Measurements from ENCODE around the gene SNX32. TPM values are rescaled to one million over a fixed set of nuclear protein-coding genes. Genes with fewer than 3 reads are reported as not detected.
A peak's percentile ranks its signal among the peaks of the same experiment; 100 is the strongest.

Gene SNX32
- total and polyA plus RNA-seq, 2 of the 13 experiments (the other 11 are each of a cell fraction or from before 2014, with no cell fraction given): 0.09 to 0.34 TPM

DNA sequence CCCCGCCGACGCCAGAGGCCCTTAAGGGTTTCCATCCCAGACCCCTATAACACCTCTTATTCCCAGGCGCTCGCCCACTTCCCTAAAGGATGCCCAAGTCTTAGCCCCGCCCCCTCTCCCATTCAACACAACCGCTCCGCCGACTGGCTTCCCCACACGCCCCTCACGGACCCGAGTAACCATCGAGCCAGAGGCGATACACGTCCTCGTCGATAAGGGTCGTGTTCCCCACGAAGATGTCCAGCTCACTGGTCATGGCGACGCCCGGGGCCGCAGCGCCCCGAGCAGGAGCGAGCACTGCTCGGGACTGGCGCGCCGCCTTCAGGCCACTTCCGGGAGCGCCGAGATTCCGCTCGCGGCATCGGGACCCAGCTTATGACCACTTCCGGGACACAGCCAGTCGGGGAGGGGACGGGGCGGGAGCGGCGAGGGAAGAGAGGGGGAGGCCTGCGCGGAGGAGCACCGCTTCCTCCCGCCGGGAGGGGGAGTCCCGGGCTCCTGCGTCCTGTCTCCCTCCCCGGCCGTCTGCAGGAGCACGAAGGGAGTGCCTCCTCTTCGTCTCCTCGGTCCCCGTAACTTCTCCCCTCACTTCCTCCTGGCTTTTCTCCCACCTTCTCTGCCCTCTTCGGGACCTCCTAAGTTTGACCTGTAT, 54.5 kb downstream of the SNX32 start, which contains the start of gene FIBP (continued):
- TF ChIP-seq AGO1 (IDR thresholded peaks at IDR 0.05; ENCODE audit: low read depth, low read length, poor library complexity, severe bottlenecking) (peak; percentile 52), ZIK1 (CRISPR knock-in tag; IDR thresholded peaks at IDR 0.05; ENCODE audit: borderline replicate concordance, low read depth) (no peak), ZFP41 (CRISPR knock-in tag; IDR thresholded peaks at IDR 0.05; ENCODE audit: borderline replicate concordance) (peak; percentile 31; the same call in 1 of the 2 replicates), FOXA1 (IDR thresholded peaks at IDR 0.05) (no peak), FOXA1 (CRISPR knock-in tag; IDR thresholded peaks at IDR 0.05) (peak; percentile 8; the same call in 1 of the 2 replicates), ZNF562 (CRISPR knock-in tag; IDR thresholded peaks at IDR 0.05; ENCODE audit: borderline replicate concordance) (no peak), SNAI1 (CRISPR knock-in tag; IDR thresholded peaks at IDR 0.05; ENCODE audit: borderline replicate concordance) (no peak), REXO4 (CRISPR knock-in tag; IDR thresholded peaks at IDR 0.05; ENCODE audit: borderline replicate concordance) (no peak), ZSCAN29 (CRISPR knock-in tag; conservative IDR thresholded peaks at IDR 0.05) (no peak), TBP (CRISPR knock-in tag; IDR thresholded peaks at IDR 0.05) (no peak), ZNF136 (CRISPR knock-in tag; IDR thresholded peaks at IDR 0.05; ENCODE audit: low read depth) (peak; percentile 37; the same call in 1 of the 2 replicates), ZNF460 (CRISPR knock-in tag; IDR thresholded peaks at IDR 0.05; ENCODE audit: borderline replicate concordance) (no peak), GTF3A (CRISPR knock-in tag; conservative IDR thresholded peaks at IDR 0.05) (no peak), TBX2 (CRISPR knock-in tag; IDR thresholded peaks at IDR 0.05; ENCODE audit: borderline replicate concordance) (peak; percentile 51), MYNN (CRISPR knock-in tag; IDR thresholded peaks at IDR 0.05; ENCODE audit: low read depth) (peak; percentile 57; the same call in 1 of the 2 replicates), NCOA1 (CRISPR knock-in tag; IDR thresholded peaks at IDR 0.05) (0 out of 2 replicates have a peak, but pooled peaks have one; percentile 37), ETV5 (CRISPR knock-in tag; IDR thresholded peaks at IDR 0.05; ENCODE audit: borderline replicate concordance) (peak; percentile 86), SP140L (CRISPR knock-in tag; IDR thresholded peaks at IDR 0.05; ENCODE audit: borderline replicate concordance) (no peak), KDM2A (CRISPR knock-in tag; IDR thresholded peaks at IDR 0.05; ENCODE audit: borderline replicate concordance, low read depth) (peak; percentile 83)
- TF ChIP-seq, protein P1, sequence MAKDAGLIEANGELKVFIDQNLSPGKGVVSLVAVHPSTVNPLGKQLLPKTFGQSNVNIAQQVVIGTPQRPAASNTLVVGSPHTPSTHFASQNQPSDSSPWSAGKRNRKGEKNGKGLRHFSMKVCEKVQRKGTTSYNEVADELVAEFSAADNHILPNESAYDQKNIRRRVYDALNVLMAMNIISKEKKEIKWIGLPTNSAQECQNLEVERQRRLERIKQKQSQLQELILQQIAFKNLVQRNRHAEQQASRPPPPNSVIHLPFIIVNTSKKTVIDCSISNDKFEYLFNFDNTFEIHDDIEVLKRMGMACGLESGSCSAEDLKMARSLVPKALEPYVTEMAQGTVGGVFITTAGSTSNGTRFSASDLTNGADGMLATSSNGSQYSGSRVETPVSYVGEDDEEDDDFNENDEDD (CRISPR knock-in tag; IDR thresholded peaks at IDR 0.05; ENCODE audit: borderline replicate concordance): peak; percentile 70; the same call in 1 of the 2 replicates
- TF ChIP-seq, protein P2, sequence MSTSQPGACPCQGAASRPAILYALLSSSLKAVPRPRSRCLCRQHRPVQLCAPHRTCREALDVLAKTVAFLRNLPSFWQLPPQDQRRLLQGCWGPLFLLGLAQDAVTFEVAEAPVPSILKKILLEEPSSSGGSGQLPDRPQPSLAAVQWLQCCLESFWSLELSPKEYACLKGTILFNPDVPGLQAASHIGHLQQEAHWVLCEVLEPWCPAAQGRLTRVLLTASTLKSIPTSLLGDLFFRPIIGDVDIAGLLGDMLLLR (CRISPR knock-in tag; IDR thresholded peaks at IDR 0.05): no peak
- TF ChIP-seq, protein P3, sequence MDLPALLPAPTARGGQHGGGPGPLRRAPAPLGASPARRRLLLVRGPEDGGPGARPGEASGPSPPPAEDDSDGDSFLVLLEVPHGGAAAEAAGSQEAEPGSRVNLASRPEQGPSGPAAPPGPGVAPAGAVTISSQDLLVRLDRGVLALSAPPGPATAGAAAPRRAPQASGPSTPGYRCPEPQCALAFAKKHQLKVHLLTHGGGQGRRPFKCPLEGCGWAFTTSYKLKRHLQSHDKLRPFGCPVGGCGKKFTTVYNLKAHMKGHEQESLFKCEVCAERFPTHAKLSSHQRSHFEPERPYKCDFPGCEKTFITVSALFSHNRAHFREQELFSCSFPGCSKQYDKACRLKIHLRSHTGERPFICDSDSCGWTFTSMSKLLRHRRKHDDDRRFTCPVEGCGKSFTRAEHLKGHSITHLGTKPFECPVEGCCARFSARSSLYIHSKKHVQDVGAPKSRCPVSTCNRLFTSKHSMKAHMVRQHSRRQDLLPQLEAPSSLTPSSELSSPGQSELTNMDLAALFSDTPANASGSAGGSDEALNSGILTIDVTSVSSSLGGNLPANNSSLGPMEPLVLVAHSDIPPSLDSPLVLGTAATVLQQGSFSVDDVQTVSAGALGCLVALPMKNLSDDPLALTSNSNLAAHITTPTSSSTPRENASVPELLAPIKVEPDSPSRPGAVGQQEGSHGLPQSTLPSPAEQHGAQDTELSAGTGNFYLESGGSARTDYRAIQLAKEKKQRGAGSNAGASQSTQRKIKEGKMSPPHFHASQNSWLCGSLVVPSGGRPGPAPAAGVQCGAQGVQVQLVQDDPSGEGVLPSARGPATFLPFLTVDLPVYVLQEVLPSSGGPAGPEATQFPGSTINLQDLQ (CRISPR knock-in tag; IDR thresholded peaks at IDR 0.05): no peak
- TF ChIP-seq, protein P4, sequence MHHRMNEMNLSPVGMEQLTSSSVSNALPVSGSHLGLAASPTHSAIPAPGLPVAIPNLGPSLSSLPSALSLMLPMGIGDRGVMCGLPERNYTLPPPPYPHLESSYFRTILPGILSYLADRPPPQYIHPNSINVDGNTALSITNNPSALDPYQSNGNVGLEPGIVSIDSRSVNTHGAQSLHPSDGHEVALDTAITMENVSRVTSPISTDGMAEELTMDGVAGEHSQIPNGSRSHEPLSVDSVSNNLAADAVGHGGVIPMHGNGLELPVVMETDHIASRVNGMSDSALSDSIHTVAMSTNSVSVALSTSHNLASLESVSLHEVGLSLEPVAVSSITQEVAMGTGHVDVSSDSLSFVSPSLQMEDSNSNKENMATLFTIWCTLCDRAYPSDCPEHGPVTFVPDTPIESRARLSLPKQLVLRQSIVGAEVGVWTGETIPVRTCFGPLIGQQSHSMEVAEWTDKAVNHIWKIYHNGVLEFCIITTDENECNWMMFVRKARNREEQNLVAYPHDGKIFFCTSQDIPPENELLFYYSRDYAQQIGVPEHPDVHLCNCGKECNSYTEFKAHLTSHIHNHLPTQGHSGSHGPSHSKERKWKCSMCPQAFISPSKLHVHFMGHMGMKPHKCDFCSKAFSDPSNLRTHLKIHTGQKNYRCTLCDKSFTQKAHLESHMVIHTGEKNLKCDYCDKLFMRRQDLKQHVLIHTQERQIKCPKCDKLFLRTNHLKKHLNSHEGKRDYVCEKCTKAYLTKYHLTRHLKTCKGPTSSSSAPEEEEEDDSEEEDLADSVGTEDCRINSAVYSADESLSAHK (CRISPR knock-in tag; IDR thresholded peaks at IDR 0.05; ENCODE audit: borderline replicate concordance): no peak
